H9 (cell line): Measurements from ENCODE around the gene ITPR2. TPM values are rescaled to one million over a fixed set of nuclear protein-coding genes. Genes with fewer than 3 reads are reported as not detected.

ENCODE experiments used
- DNase-seq: peaks from one replicate; pipeline ENCODE4 v3.0.0-alpha.2; 2017
- H2AFZ ChIP-seq: one replicate; pipeline ENCODE4 v1.6.1; 2013; ENCODE audit warnings: mild to moderate bottlenecking, low read length, control low read depth, moderate library complexity
- H2AK5ac ChIP-seq: 2 replicates; pipeline ENCODE4 v1.6.1; 2013; ENCODE audit warnings: low read length, control low read depth, mixed read lengths; ENCODE audit not compliant: insufficient read length
- H2BK120ac ChIP-seq: one replicate; pipeline ENCODE4 v1.6.1; 2013; ENCODE audit warnings: low read depth, mild to moderate bottlenecking, low read length, control low read depth, inconsistent platforms; ENCODE audit not compliant: poor library complexity, severe bottlenecking
- H2BK12ac ChIP-seq: 2 replicates; pipeline ENCODE4 v1.6.1; 2013; ENCODE audit warnings: low read length, control low read depth, mixed read lengths, low read depth; ENCODE audit not compliant: insufficient read length
- H2BK15ac ChIP-seq: 2 replicates; pipeline ENCODE4 v1.6.1; 2013; ENCODE audit warnings: low read depth, low read length, control low read depth
- H2BK20ac ChIP-seq: one replicate; pipeline ENCODE4 v1.6.1; 2013; ENCODE audit warnings: low read depth, mild to moderate bottlenecking, low read length, control low read depth, inconsistent platforms; ENCODE audit not compliant: poor library complexity, severe bottlenecking
- H2BK5ac ChIP-seq: 2 replicates; pipeline ENCODE4 v1.6.1; 2013; ENCODE audit warnings: low read length, control low read depth, mixed read lengths; ENCODE audit not compliant: insufficient read length
- H3K14ac ChIP-seq: 2 replicates; pipeline ENCODE4 v1.6.1; 2013; ENCODE audit warnings: low read length, control low read depth; ENCODE audit not compliant: insufficient read depth
- H3K18ac ChIP-seq: 2 replicates; pipeline ENCODE4 v1.6.1; 2013; ENCODE audit warnings: low read depth, mild to moderate bottlenecking, mixed read lengths, low read length, control low read depth; ENCODE audit not compliant: insufficient read length
- H3K23ac ChIP-seq: 2 replicates; pipeline ENCODE4 v1.6.1; 2013; ENCODE audit warnings: low read length, control low read depth, mixed read lengths, low read depth; ENCODE audit not compliant: insufficient read length
- H3K23me2 ChIP-seq: 2 replicates; pipeline ENCODE4 v1.6.1; 2013; ENCODE audit warnings: low read depth, mild to moderate bottlenecking, mixed read lengths, low read length, control low read depth; ENCODE audit not compliant: insufficient read length, poor library complexity, severe bottlenecking
- H3K27ac ChIP-seq: 2 replicates; pipeline ENCODE4 v1.5.1; 2013; ENCODE audit warnings: low read length, control low read depth, mixed read lengths, low read depth; ENCODE audit not compliant: insufficient read length
- H3K27me3 ChIP-seq: 2 replicates; pipeline ENCODE4 v1.6.1; 2013; ENCODE audit warnings: low read length, control low read depth, inconsistent platforms; ENCODE audit not compliant: insufficient read depth
- H3K4ac ChIP-seq: 2 replicates; pipeline ENCODE4 v1.6.1; 2013; ENCODE audit warnings: low read depth, mild to moderate bottlenecking, control low read depth, inconsistent platforms, low read length, moderate library complexity
- H3K4me1 ChIP-seq: 2 replicates; pipeline ENCODE4 v1.6.1; 2013; ENCODE audit warnings: low read length, control low read depth, inconsistent platforms; ENCODE audit not compliant: insufficient read depth
- H3K4me2 ChIP-seq: 2 replicates; pipeline ENCODE4 v1.6.1; 2013; ENCODE audit warnings: low read length, control low read depth, mixed read lengths; ENCODE audit not compliant: insufficient read length, insufficient read depth
- H3K56ac ChIP-seq: 2 replicates; pipeline ENCODE4 v1.6.1; 2013; ENCODE audit warnings: low read depth, mild to moderate bottlenecking, mixed read lengths, low read length, control low read depth; ENCODE audit not compliant: insufficient read length
- H3K79me1 ChIP-seq: 2 replicates; pipeline ENCODE4 v1.6.1; 2013; ENCODE audit warnings: low read depth, mild to moderate bottlenecking, moderate library complexity, low read length, control low read depth, inconsistent platforms; ENCODE audit not compliant: insufficient read depth, poor library complexity, severe bottlenecking
- H3K79me2 ChIP-seq: 2 replicates; pipeline ENCODE4 v1.6.1; 2013; ENCODE audit warnings: low read length, control low read depth, inconsistent platforms; ENCODE audit not compliant: insufficient read depth
- H3K9ac ChIP-seq: 2 replicates; pipeline ENCODE4 v1.6.1; 2013; ENCODE audit warnings: low read length, control low read depth, mixed read lengths; ENCODE audit not compliant: insufficient read length; ENCODE audit errors: extremely low read depth
- H3K9me3 ChIP-seq: one replicate; pipeline ENCODE4 v1.6.1; 2013; ENCODE audit warnings: low read depth, low read length, inconsistent platforms; ENCODE audit not compliant: control insufficient read depth
- H3T11ph ChIP-seq: one replicate; pipeline ENCODE4 v1.6.1; 2013; ENCODE audit warnings: mild to moderate bottlenecking, low read length, control low read depth, inconsistent platforms
- H4K20me1 ChIP-seq: one replicate; pipeline ENCODE4 v1.6.1; 2013; ENCODE audit not compliant: control insufficient read depth, insufficient read length, insufficient read depth
- H4K5ac ChIP-seq: 2 replicates; pipeline ENCODE4 v1.6.1; 2013; ENCODE audit warnings: low read depth, mild to moderate bottlenecking, mixed read lengths, low read length, control low read depth; ENCODE audit not compliant: insufficient read length
- H4K8ac ChIP-seq: replicated peaks from 2 replicates; pipeline ENCODE4 v1.6.1; 2013; ENCODE audit warnings: low read length, control low read depth, mixed read lengths, low read depth; ENCODE audit not compliant: insufficient read length
- H4K91ac ChIP-seq: 2 replicates; pipeline ENCODE4 v1.6.1; 2013; ENCODE audit warnings: low read depth, mild to moderate bottlenecking, moderate library complexity, mixed read lengths, low read length, control low read depth; ENCODE audit not compliant: insufficient read length
- H3K27ac Mint-ChIP-seq, 3 experiments: 2 replicates in 2 of 3; 3 replicates in 1 of 3; pipeline ENCODE4 v1.8.0; 2020 to 2021; ENCODE audit warnings: mixed read lengths in 3 of 3, mild to moderate bottlenecking in 1 of 3, moderate library complexity in 1 of 3
- H3K27me3 Mint-ChIP-seq: 2 replicates; pipeline ENCODE4 v1.8.0; 2021; ENCODE audit warnings: low read depth, mild to moderate bottlenecking, moderate library complexity, mixed read lengths
- H3K36me3 Mint-ChIP-seq, 3 experiments: 2 replicates in 2 of 3; 3 replicates in 1 of 3; pipeline ENCODE4 v1.8.0; 2020 to 2021; ENCODE audit warnings: low read depth in 3 of 3, mixed read lengths in 3 of 3; ENCODE audit not compliant: insufficient read depth in 1 of 3
- H3K4me1 Mint-ChIP-seq, 2 experiments: 2 replicates each; pipeline ENCODE4 v1.8.0; 2020; ENCODE audit warnings: mixed read lengths in 2 of 2
- H3K4me3 Mint-ChIP-seq, 2 experiments: 2 replicates in 1 of 2; 3 replicates in 1 of 2; pipeline ENCODE4 v1.8.0; 2020 to 2021; ENCODE audit warnings: mild to moderate bottlenecking in 2 of 2, mixed read lengths in 2 of 2, moderate library complexity in 1 of 2
- H3K9me3 Mint-ChIP-seq, 2 experiments: 2 replicates in 1 of 2; 3 replicates in 1 of 2; pipeline ENCODE4 v1.8.0; 2020; ENCODE audit warnings: mild to moderate bottlenecking in 2 of 2, mixed read lengths in 2 of 2, moderate library complexity in 1 of 2
- CTCF ChIP-seq: fragments of 200-600 bp; sonication (generic); conservative IDR thresholded peaks from 3 replicates; pipeline ENCODE4 v1.8.0; 2021; ENCODE audit warnings: antibody characterized with exemption, mild to moderate bottlenecking
- WGBS: extraction: QIAGEN DNeasy Blood & Tissue Kit; methylation state at CpG from one replicate; pipeline ENCODE4 v1.1.7; 2013; ENCODE audit warnings: missing lambda C conversion rate, low lambda C conversion rate, mixed read lengths; ENCODE audit not compliant: insufficient read length; ENCODE audit errors: extremely low coverage; 5-methylcytosine and 5-hydroxymethylcytosine counted together
- total RNA-seq: library from RNA; stranded (reverse); gene quantifications from 2 replicates; pipeline ENCODE4 v1.2.1, GENCODE V29; 2021

ITPR2 gene
- total RNA-seq, 1 experiment from 2014 or later, result 14.8 TPM

- Histone ChIP-seq H4K8ac (no peak overlapping the region), H4K91ac (no peak overlapping the region), H3K79me1 (no peaks in the 10 kb centered on the region), H3K4me1 (no peaks in the 10 kb centered on the region), H3K9ac (no peak overlapping the region), H3K27me3 (no peaks in the 10 kb centered on the region), H3K9me3 (no peaks in the 10 kb centered on the region), H4K20me1 (peaks cover 2% of the 10 kb centered on the region), H3K4me2 (no peak overlapping the region), H2AFZ (no peak overlapping the region), H2BK20ac (no peak overlapping the region), H3K18ac (no peak overlapping the region), H3T11ph (no peak overlapping the region), H2AK5ac (no peak overlapping the region), H2BK12ac (no peak overlapping the region), H3K27ac (no peak overlapping the region), H3K4ac (no peak overlapping the region), H2BK5ac (no peak overlapping the region), H3K14ac (no peak overlapping the region), H4K5ac (no peak overlapping the region), H3K23ac (no peak overlapping the region), H3K23me2 (no peaks in the 10 kb centered on the region), H3K79me2 (no peaks in the 10 kb centered on the region), H2BK15ac (no peak overlapping the region), H2BK120ac (no peak overlapping the region), H3K56ac (no peak overlapping the region)
- WGBS, result no CpG with 5 or more reads among the region's 8 CpGs
- H3K27me3 Mint-ChIP-seq, result no peaks in the 10 kb centered on the region
- TF ChIP-seq CTCF, result no peak
- no peak overlapping the region for H3K27ac Mint-ChIP-seq
- DNase-seq, result no peak
- H3K9me3 Mint-ChIP-seq, result no peaks in the 10 kb centered on the region
- H3K4me3 Mint-ChIP-seq, result no peak overlapping the region
- H3K4me1 Mint-ChIP-seq, result no peaks in the 10 kb centered on the region
- no peaks in the 10 kb centered on the region for H3K36me3 Mint-ChIP-seq
Measured at GRCh38 chr12:26400627-26401026, 432.4 kb downstream of the ITPR2 start.
